IPS-11a (cell line): ENCODE data around the gene CASP6.
"Not testable (repeated sequence)": the region's sequence is repeated elsewhere in the genome, so short reads cannot be mapped to it uniquely, and the experiment has no call there.

ENCODE experiments used
- H3K4me3 ChIP-seq: one replicate; pipeline ENCODE4 v1.5.1; 2013; ENCODE audit warnings: low read depth, low read length, control low read depth

Gene CASP6

DNA sequence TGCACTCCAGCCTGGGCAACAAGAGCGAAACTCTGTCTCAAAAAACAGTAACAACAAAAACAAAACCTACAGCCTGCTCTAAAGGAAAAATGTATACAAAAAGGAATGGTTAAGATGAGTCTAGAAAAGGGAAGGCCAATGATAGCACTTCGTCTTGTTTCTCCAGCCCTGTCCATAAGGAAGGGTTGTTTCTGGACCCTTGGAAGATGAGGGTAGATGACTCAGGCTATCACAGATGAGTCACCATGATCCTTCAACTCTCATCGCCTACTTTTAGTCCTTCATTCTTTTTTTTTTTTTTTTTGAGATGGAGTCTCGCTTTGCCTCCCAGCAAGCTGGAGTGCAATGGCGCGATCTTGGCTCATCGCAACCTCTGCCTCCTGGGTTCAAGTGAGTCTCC lies 17.8 kb upstream of the CASP6 start:
- no peak overlapping the region for H3K4me3 ChIP-seq

GRCh38 chr4:109719604-109720003 lies 16.4 kb upstream of the CASP6 start:
- no peak overlapping the region for H3K4me3 ChIP-seq

DNA sequence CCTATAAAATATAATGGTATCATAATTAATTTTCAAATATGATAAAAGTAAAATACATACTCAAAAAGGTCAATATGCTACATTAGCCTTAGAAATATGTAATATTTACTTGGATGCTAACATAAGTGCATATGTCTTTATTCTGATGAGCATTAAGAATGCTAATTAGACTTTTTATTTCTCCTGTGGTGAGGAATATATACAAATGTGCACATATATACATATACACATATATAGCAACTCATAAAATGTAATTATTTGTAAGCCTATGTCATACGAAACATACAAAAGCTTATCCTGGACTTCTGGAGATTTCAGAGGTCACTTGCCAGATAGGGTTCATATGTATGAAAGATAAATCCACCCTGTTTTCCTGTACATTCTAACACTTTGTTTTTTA lies 15.5 kb upstream of the CASP6 start:
- no peak overlapping the region for H3K4me3 ChIP-seq

DNA sequence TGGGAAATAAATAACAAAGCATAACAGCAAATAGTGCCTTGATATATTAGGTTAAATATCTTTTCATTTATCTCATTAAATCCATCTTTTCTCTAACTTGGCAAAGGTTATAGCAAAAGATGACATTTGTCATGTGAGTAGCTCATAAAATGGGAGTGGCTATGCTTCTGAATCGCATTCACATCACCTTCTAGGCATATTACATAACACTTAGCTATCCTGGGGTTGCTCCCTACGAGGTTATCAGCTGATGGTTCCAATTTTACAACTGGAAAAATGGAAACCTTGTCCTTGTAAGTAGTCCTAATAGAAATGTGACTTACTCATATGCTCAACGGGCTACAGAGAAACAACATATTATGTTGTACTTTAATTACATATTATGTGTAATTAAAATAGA lies 10.3 kb upstream of the CASP6 start:
- no peak overlapping the region for H3K4me3 ChIP-seq

DNA sequence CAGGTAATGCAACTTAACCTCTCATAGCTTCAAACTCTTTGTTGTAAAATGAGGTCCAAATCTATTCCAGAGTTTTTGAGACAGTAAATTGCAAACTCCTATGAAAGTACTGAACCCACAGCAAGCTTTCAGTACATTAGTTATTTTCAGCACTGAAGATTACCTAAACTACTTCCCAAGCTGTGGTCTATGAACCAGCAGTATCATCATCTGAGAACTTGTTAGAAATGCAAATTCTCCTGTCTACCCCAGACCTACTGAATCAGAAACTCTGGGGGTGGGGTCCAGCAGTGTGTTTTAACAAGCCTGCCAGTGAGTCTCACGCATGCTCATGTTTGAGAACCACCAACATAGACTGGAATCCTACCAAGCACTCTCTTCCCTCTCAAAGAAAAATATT lies 5.7 kb upstream of the CASP6 start:
- H3K4me3 ChIP-seq: no peak overlapping the region

- H3K4me3 ChIP-seq: no peak overlapping the region
Observed at GRCh38 chr4:109708435-109708834, 5.2 kb upstream of the CASP6 start.

DNA sequence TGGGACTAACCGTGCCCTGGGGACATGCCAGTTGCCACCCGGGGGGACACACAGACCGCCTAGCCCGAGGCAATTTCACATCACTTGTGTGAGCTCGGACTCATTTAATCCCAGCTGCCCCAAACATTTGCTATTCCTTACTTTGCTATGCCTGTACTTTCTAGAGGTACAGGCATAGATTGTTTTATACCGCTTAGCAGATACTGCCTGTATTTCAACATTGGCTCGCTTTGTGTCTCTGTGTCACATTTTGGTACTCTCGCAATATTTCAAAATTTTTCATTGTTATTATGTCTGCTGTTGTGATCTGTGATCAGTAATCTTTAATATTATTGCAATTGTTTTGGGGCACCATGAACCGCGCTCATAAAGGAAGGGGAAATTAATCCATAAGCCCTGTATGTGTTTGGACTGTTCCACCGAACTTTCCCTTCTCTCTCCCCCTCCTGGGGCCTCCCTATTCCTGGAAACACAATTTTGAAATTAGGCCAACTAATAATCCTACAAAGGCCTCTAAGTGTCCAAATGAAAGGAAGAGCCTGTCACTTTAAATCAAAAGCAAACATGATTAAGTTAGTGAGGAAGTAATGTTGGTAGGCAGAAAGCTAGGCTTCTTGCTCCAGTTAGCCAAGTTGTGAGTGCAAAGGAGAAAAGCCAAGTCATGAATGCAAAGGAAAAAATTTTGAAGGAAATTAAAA lies 568 bp upstream of the CASP6 start:
- peak overlapping the region; percentile 67 for H3K4me3 ChIP-seq

DNA sequence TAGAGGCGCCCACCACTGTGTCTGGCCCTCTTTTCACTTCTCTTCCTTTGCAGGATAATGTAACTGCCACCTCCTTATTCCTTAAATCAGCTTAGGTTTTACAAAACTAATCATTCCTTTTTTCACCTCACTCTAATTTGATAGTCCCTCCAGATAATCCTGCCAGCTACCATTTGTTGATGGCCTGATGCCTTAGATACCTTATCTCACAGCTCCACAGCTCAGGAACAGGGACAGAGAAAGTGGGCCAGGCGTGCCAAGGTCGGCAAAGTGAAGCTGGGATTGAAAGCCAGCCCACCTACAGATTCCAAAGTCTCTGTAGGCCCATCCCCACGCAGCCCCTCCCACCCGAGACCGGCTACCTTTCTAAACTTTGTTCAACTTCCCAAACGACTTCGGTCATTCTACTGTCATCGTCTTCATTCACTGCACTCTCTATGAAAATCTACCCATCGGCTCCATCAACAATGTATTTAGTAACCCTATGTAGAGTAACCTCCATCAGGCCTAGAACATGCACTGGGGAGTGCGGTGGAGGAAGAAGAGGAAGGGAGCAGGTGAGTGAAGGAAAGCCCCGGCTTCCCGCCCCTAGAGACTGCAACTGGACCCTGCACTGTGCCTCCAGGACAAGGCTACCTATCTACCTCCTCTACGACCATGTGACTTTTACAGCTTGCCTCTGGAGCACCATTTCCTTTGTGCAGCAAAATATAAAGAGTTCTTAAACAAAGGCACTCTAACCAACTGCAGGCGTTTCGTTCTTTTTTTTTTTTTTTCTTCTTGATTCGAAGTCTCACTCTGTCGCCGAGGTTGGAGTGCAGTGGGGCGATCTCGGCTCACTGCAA lies 1.5 kb downstream of the CASP6 start:
- H3K4me3 ChIP-seq: peak overlapping the region; percentile 5

- no peak overlapping the region for H3K4me3 ChIP-seq
Observed at GRCh38 chr4:109699553-109700225, 3.6 kb downstream of the CASP6 start.

DNA sequence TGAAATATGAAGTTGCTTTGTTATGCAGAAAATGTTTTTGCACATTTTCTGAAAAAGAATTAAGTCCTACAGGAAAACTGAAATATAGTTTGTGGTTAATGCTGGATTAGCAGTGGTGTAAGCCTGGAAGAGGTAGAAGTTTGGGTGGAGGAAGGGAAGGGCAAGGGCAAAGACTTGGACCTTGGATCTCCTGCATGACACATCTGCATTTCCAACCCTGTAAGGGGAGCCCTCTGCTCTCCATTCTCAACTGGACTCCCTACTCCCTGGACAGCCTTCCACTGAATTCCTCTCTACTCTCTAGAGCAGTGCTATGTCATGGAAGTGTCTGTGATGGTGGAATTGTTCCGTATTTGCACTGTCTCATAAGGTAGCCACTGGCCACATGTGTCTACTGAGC lies 4.6 kb downstream of the CASP6 start:
- no peak overlapping the region for H3K4me3 ChIP-seq

- no peak overlapping the region for H3K4me3 ChIP-seq
Observed at GRCh38 chr4:109691411-109691920, 11.8 kb downstream of the CASP6 start.

DNA sequence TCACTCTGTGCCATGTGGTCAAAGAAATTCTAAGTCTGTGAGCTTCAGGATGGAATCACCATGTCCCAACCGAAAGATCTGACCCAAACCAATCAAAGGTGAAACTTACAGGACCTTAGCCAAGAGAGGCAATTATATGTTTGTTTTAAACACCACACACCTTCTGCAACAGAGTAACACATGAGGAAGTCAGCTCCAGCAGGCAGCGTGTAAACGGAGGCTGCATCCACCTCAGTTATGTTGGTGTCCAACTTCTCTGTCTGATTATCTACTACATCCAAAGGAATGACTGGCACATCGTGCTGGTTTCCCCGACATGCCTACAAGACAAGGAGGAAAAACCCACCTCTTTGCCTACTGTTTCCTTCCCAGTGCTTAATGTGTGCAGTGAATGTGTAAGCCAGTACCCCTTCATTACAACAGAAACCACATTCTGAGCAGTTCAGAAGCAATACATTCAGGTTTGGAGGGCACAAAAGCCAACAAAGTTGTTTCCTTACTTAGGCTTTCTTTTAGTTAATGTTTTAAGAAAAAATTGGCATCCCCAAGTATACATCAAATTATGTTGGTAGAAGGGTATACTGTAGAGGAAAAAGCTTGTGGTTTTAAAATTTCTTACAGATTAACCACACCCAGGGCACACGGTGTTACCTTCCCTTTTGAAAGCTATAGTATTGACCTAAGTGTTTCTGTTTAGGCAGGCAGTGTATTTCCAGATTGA lies 12.4 kb downstream of the CASP6 start:
- no peak overlapping the region for H3K4me3 ChIP-seq

- H3K4me3 ChIP-seq: no peak overlapping the region
Observed at GRCh38 chr4:109684727-109685126, 18.5 kb downstream of the CASP6 start.

GRCh38 chr4:109683621-109684253 lies 19.5 kb downstream of the CASP6 start:
- H3K4me3 ChIP-seq: no peak overlapping the region

DNA sequence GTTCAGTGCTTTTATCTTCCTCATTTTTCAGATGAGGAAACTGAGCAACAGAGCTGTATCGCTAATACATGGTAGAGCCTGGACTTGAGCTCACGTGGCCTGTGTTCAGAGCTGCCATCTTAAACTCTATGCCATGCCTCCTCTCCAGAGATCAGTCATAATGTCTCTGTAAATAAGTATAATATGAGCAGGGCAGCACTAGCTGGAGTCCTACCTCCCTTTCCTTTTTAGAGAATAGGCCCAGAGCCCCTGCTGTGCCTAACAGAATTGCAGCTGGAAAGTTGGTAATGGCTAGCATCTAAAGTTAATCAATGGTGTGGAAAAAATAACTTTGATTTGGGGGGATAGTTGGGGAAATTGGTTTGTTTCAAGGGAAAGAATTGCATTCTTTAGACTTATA lies 20.4 kb downstream of the CASP6 start:
- H3K4me3 ChIP-seq: no peak overlapping the region

DNA sequence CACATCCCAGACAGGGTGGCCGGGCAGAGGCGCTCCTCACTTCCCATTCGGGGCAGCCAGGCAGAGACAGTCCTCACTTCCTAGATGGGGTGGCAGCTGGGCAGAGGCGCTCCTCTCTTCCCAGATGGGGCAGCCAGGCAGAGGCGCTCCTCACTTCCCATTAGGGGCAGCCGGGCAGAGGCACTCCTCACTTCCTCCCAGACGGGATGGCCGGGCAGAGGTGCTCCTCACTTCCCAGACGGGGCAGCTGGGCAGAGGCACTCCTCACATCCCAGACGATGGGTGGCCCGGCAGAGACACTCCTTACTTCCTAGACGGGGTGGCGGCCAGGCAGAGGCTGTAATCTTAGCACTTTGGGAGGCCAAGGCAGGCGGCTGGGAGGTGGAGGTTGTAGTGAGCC lies 24.3 kb downstream of the CASP6 start:
- H3K4me3 ChIP-seq: not testable (repeated sequence)

GRCh38 chr4:109678472-109678871 lies 24.8 kb downstream of the CASP6 start:
- H3K4me3 ChIP-seq: not testable (repeated sequence)

GRCh38 chr4:109676886-109677285 lies 26.4 kb downstream of the CASP6 start:
- H3K4me3 ChIP-seq: no peak overlapping the region

- H3K4me3 ChIP-seq: no peak overlapping the region
Observed at GRCh38 chr4:109675843-109676242, 27.4 kb downstream of the CASP6 start.

DNA sequence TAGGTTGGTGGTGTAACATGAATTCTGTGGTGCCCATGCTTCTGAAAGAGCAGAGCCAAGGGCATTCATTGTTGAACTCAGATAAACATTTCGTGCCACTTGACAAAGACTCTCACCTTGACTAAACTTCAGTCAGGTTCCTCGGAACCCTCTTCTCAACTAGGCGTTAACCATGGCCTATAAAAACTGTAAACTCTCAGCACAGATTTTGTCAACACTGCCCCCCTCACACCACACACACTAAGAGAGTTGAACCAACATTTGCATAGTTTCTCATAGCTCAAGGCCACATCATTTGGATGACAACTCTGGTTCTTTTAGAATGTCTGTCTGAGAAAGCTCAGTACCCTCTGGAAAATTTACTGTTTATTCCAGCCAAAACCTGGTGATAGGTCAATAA lies 28.1 kb downstream of the CASP6 start:
- no peak overlapping the region for H3K4me3 ChIP-seq

- H3K4me3 ChIP-seq: no peak overlapping the region
Observed at GRCh38 chr4:109673303-109673702, 29.9 kb downstream of the CASP6 start.
